Measurements from ENCODE around the gene C1QTNF9. TPM values are rescaled to one million over a fixed set of nuclear protein-coding genes. Genes with fewer than 3 reads are reported as not detected.

Gene C1QTNF9
- polyA plus RNA-seq, 1 donor (not counting 4 experiments of a cell fraction or from before 2014, with no cell fraction given): not detected

DNA sequence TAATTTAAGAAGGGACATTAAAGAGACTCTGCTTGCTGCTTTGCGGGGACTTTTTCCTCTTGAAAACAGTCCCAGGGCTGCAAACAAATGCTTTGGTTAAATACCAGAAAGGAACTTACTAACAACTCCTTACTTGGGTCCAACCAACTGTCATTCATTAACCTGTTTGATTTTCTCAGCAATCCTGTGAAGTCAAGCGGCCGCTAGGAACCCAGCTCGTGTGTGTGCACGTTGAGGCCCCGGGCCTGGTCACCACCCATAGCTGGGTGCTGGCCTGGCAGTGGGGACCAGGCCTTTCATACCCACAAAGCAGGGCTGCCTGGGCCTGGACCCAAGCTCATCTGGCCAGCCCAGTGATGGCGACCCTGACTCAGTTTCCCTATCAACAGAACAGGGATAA is 50.7 kb downstream of the C1QTNF9 start:
- Histone ChIP-seq H3K4me3 (ENCODE audit: control insufficient read depth in 2 of 3, extremely low read depth in 1 of 3, insufficient read depth in 2 of 3, low read depth in 1 of 3, low read length in 3 of 3) (no peak overlapping the region), H3K9me3 (ENCODE audit: control insufficient read depth, low read depth, low read length) (no peaks in the 10 kb centered on the region), H3K4me2 (ENCODE audit: control insufficient read depth, extremely low read depth, insufficient read depth, low read depth, low read length) (no peak overlapping the region), H3K4me1 (ENCODE audit: control insufficient read depth, extremely low read depth, insufficient read depth, low read length) (no peaks in the 10 kb centered on the region), H3K27ac (ENCODE audit: control insufficient read depth, insufficient read depth, low read length) (no peak overlapping the region), H3K36me3 (ENCODE audit: control insufficient read depth in 2 of 2, extremely low read depth in 1 of 2, insufficient read depth in 2 of 2, low read length in 2 of 2) (no peaks in the 10 kb centered on the region), H3K9me1 (ENCODE audit: control insufficient read depth, extremely low read depth, insufficient read depth, low read length) (no peaks in the 10 kb centered on the region), H3K79me2 (ENCODE audit: control insufficient read depth, insufficient read depth, low read length) (no peaks in the 10 kb centered on the region), H3K27me3 (ENCODE audit: control insufficient read depth, extremely low read depth, insufficient read depth, low read length) (no peaks in the 10 kb centered on the region), H3K9ac (ENCODE audit: control insufficient read depth, extremely low read depth, insufficient read depth, low read length) (no peak overlapping the region), H2AFZ (ENCODE audit: control insufficient read depth, low read length) (no peak overlapping the region), H4K20me1 (ENCODE audit: control insufficient read depth, extremely low read depth, insufficient read depth, low read length) (no peaks in the 10 kb centered on the region)
- FAIRE-seq (no peak), DNase-seq (ENCODE audit: low read depth, low spot score) (no peak)
- dilution Hi-C loops (cut with MboI; ENCODE audit: extremely low pct_ligation_motif_present, low sequenced_read_pairs): no loop called here
- TF ChIP-seq, protein P1, sequence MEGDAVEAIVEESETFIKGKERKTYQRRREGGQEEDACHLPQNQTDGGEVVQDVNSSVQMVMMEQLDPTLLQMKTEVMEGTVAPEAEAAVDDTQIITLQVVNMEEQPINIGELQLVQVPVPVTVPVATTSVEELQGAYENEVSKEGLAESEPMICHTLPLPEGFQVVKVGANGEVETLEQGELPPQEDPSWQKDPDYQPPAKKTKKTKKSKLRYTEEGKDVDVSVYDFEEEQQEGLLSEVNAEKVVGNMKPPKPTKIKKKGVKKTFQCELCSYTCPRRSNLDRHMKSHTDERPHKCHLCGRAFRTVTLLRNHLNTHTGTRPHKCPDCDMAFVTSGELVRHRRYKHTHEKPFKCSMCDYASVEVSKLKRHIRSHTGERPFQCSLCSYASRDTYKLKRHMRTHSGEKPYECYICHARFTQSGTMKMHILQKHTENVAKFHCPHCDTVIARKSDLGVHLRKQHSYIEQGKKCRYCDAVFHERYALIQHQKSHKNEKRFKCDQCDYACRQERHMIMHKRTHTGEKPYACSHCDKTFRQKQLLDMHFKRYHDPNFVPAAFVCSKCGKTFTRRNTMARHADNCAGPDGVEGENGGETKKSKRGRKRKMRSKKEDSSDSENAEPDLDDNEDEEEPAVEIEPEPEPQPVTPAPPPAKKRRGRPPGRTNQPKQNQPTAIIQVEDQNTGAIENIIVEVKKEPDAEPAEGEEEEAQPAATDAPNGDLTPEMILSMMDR (optimal IDR thresholded peaks at IDR 0.05 in 1 of 3, IDR thresholded peaks at IDR 0.05 in 1 of 3, conservative IDR thresholded peaks at IDR 0.05 in 1 of 3; ENCODE audit: extremely low read depth in 1 of 3, insufficient read depth in 2 of 3, low read length in 3 of 3): no peak
- TF ChIP-seq EZH2 (IDR thresholded peaks at IDR 0.05; ENCODE audit: low read length): no peak

DNA sequence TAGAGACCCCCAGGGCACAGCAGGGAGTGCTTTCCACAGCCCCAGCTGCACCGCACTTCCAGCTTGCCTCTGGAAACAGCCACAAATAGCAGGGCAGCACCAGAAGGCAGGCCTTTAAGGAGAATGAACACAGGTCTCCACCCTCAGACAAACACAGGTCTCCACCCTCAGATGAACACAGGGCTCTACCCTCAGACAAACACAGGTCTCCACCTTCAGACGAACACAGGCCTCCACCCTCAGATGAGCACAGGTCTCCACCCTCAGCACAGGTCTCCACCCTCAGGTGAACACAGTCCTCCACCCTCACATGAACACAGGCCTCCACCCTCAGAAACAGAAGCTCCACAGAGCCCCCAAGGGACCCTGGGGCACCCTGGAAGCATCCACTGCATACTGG is 51.7 kb downstream of the C1QTNF9 start:
- Histone ChIP-seq H4K20me1 (ENCODE audit: control insufficient read depth, extremely low read depth, insufficient read depth, low read length) (no peaks in the 10 kb centered on the region), H3K27ac (ENCODE audit: control insufficient read depth, insufficient read depth, low read length) (no peak overlapping the region), H3K27me3 (ENCODE audit: control insufficient read depth, extremely low read depth, insufficient read depth, low read length) (no peaks in the 10 kb centered on the region), H3K4me2 (ENCODE audit: control insufficient read depth, extremely low read depth, insufficient read depth, low read depth, low read length) (no peak overlapping the region), H3K4me1 (ENCODE audit: control insufficient read depth, extremely low read depth, insufficient read depth, low read length) (no peaks in the 10 kb centered on the region), H3K36me3 (ENCODE audit: control insufficient read depth in 2 of 2, extremely low read depth in 1 of 2, insufficient read depth in 2 of 2, low read length in 2 of 2) (no peaks in the 10 kb centered on the region), H3K9me3 (ENCODE audit: control insufficient read depth, low read depth, low read length) (no peaks in the 10 kb centered on the region), H3K79me2 (ENCODE audit: control insufficient read depth, insufficient read depth, low read length) (no peaks in the 10 kb centered on the region), H3K9me1 (ENCODE audit: control insufficient read depth, extremely low read depth, insufficient read depth, low read length) (no peaks in the 10 kb centered on the region), H2AFZ (ENCODE audit: control insufficient read depth, low read length) (no peak overlapping the region), H3K4me3 (ENCODE audit: control insufficient read depth in 2 of 3, extremely low read depth in 1 of 3, insufficient read depth in 2 of 3, low read depth in 1 of 3, low read length in 3 of 3) (no peak overlapping the region), H3K9ac (ENCODE audit: control insufficient read depth, extremely low read depth, insufficient read depth, low read length) (no peak overlapping the region)
- DNase-seq (ENCODE audit: low read depth, low spot score) (no peak), FAIRE-seq (no peak)
- dilution Hi-C loops (cut with MboI; ENCODE audit: extremely low pct_ligation_motif_present, low sequenced_read_pairs): no loop called here
- TF ChIP-seq EZH2 (IDR thresholded peaks at IDR 0.05; ENCODE audit: low read length): no peak
- TF ChIP-seq, protein P1 (optimal IDR thresholded peaks at IDR 0.05 in 1 of 3, IDR thresholded peaks at IDR 0.05 in 1 of 3, conservative IDR thresholded peaks at IDR 0.05 in 1 of 3; ENCODE audit: extremely low read depth in 1 of 3, insufficient read depth in 2 of 3, low read length in 3 of 3): no peak
